ENCODE data around the gene UNC13D.
"Not testable (repeated sequence)": the region's sequence is repeated elsewhere in the genome, so short reads cannot be mapped to it uniquely, and the experiment has no call there.

Gene UNC13D

GRCh38 chr17:75875182-75875939, 31.2 kb upstream of the UNC13D start:
- no peak for DNase-seq (ENCODE audit: low read depth)
- no peak overlapping the region for H3K4me3 ChIP-seq (ENCODE audit: low read depth, low read length)

DNA sequence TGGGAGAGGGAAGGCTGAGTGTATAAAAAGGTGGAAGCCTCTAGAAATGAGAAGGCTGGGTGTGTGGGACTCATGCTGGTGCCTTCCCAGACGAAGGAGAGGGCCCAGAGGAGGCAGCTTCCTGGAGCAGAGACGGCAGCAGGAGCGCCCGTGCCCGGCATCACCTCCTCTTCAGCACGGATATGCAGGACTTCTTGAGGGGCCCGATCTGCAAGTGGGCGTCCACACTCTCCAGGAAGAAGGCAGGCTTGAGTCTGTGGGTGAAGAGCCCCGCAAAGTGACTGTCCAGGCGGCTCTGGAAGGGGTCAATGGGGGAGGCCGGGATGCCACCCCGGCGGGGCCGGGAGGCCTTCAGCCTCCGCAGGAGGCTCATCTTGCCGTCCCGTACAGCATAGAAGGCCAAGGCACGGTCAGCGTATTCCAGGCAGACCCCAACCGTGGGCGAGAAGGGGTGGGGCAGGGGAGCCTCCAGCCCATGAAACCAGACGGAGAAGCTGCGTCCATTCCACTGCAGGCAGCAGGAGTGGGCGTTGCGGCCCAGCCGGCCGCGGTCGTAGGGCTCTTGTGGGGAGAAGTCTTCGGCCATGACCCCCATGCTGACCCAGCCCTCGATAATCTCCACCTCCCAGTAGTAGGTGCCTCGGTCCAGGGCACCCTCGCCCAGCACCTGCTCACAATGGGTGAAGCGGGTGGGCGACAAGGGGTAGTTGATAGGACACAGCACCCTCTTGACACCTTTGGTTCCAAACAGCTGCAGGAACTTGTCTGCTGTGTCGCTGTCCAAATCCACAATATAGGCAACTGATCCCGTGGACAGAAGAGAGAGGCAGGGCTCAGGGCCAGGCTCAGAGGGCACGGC, 30.3 kb upstream of the UNC13D start:
- H3K4me3 ChIP-seq (ENCODE audit: low read depth, low read length) = no peak overlapping the region

GRCh38 chr17:75873587-75874322, 29.6 kb upstream of the UNC13D start:
- H3K4me3 ChIP-seq (ENCODE audit: low read depth, low read length) = no peak overlapping the region

More for the DNA sequence above, 30.3 kb upstream of the UNC13D start:
- no peak for DNase-seq (ENCODE audit: low read depth)

DNA sequence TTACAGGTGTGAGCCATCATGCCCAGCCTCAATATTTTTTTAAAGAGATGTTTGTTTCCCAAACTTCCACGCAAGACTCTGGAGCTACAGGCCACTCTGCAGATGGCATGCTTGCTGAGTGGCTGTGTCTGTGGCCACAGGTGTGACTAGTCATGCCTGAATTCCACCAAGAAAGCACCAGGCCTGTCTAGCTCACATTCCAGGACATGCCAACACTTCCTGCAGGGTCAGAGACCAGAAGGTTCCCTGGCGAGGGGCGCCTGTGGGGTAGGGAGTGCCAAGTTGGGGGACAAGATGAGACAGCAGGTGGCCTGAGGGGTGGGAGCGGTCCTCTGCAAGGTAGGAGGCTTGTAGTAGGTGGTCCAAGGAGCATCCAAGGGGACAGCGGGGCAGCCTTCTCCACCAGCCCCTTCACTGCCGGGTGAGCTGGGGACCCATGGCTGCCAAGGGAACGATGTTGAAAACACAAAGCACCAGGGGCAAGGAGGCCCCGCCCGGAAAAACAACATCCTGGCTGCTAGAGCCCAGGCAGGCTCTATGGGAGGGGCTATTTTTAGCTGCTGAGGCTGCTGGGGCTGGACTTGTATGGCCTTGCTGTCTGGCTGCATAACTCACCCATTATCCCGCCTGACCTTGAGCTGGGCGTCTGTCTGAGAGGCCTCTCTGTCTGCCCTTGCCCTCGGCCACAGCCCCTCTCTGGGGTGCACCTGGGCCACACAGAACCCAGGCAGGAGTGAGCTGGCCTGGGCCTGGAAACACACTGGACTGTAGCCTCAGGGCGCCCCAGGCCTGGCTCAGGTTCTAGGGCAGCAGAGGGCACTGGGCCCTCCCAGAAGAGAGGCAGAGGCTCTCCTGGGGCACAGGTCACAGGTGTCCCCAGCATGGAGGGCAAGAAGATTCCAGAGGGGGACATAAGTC, 28.5 kb upstream of the UNC13D start:
- no peak overlapping the region for H3K4me3 ChIP-seq (ENCODE audit: low read depth, low read length)
- no peak for DNase-seq (ENCODE audit: low read depth)

More at GRCh38 chr17:75873587-75874322, 29.6 kb upstream of the UNC13D start:
- no peak for DNase-seq (ENCODE audit: low read depth)

DNA sequence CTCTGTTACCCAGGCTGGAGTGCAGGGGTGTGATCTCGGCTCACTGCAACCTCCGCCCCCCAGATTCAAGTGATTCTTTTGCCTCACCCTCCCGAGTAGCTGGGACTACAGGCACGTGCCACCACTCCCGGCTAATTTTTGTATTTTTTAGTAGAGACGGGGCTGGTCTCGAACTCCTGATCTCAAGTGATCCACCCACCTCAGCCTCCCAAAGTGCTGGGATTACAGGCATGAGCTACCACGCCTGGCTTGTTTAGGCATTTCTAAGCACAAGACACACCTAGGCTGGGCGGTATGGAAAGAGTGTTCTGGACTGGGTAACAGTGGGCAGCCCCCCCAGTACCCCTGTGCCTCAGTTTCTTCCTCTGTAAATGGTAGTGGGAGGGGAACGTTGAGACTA, 26.0 kb upstream of the UNC13D start:
- not testable (repeated sequence) for H3K4me3 ChIP-seq (ENCODE audit: low read depth, low read length); DNase-seq (ENCODE audit: low read depth)

DNA sequence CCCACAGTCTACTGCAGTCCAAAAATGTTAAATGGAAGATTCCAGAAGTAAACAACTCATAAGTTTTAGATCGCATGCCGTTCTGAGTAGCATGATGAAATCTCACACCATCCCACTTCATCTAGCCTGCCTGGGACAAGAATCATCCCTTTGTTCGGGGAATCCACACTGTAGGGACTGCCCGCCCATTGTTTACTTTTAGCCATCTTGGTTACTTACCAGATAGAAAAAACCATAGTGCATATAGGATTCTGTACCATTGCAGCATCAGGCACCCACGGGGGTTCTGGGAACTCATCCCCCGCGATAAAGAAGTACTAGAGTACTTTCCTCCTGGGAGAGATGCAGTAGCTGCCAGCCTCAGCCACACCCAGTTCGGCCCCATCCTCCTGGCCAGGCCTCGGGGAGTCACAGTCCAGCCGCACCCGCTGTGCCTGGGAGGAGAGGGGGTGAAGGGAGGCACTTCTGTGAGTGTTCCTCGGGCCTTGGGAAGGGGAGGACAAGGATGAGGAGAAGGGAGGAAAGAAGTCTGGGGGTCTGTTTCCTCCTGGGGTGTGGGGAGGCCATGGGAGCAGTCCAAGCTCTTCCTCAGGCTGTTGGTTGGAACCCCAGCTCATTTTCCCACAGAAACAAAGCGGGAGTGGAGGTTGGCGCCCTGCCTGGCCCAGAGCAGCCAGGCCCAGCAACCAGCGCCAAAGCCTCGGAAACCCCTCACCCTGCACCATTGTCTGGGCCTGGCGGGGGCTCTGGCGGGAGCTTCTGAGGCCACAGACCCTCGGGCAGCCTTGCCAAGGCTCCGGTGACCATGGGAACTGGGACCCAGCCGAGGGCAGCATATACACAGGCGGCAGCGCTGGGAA, 25.3 kb upstream of the UNC13D start:
- H3K4me3 ChIP-seq (ENCODE audit: low read depth, low read length) = no peak overlapping the region
- no peak for DNase-seq (ENCODE audit: low read depth)

- DNase-seq (ENCODE audit: low read depth); H3K4me3 ChIP-seq (ENCODE audit: low read depth, low read length): not testable (repeated sequence)
Measured at GRCh38 chr17:75868730-75869281, 24.6 kb upstream of the UNC13D start.

DNA sequence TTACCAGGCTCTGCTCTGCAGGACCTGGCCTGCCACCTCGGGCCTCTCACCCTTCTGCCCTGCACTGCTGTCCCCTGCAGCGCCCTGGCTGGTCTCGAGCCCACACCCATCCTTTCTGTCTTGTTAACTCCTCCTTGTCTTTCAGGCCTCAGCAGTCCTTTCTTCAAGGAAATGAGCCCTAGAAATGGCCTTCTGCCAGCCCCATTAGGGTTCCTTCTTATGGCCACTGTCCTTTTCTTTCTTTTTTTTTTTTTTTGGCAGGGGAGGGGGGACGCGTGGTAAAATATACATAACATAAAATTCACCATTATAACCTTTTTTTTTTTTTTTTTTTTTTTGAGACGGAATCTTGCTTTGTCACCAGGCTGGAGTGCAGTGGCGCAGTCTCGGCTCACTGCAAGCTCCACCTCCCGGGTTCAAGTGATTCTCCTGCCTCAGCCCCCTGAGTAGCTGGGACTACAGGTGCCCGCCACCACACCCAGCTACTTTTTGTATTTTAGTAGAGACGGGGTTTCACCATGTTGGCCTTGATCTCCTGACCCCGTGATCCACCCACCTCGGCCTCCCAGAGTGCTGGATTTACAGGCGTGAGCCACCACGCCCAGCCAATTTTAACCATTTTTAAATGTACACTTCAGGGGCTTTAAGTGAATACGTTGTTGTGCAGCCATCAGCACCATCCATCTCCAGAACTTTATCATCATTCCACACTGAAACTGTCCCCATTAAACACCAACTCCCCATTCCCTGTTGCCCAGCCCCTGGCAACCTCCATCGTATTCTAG, 21.4 kb upstream of the UNC13D start:
- not testable (repeated sequence) for DNase-seq (ENCODE audit: low read depth); H3K4me3 ChIP-seq (ENCODE audit: low read depth, low read length)

DNA sequence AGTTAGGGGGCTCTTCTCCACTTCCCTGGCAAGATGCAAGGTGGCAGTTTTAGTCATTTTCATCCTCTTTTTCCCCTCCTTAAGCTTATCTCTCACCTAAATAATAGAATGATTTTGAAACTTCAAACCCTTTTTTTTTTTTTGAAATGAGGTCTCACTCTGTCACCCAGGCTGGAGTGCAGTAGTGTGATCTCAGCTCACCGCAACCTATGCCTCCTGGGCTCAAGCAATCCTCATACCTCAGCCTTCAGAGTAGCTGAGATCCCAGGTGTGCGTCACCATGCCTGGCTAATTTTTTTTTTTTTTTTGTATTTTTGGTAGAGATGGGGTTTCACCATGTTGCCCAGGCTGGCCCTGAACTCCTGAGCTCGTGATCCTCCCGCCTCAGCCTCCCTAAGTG, 20.7 kb upstream of the UNC13D start:
- not testable (repeated sequence) for DNase-seq (ENCODE audit: low read depth); H3K4me3 ChIP-seq (ENCODE audit: low read depth, low read length)

GRCh38 chr17:75864448-75864871, 20.3 kb upstream of the UNC13D start:
- DNase-seq (ENCODE audit: low read depth) = peak; percentile 41
- no peak overlapping the region for H3K4me3 ChIP-seq (ENCODE audit: low read depth, low read length)

DNA sequence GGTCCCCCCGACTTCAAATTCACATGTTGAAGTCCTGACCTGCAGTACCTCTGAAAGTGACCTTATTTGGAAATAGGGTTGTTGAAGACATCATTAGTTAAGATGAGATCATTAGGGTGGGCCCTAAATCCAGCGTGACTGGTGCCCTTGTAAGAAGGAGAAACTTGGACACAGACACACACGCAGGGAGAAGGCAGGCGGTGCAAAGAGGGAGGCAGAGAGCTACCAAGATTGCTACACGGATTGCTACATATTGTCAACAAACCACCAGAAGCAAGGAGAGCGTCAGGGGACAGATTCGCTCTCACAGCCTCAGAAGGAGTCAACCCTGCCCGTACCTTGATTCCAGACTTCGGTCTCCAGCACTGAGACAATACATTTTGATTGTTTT, 17.7 kb upstream of the UNC13D start:
- no peak overlapping the region for H3K4me3 ChIP-seq (ENCODE audit: low read depth, low read length)
- DNase-seq (ENCODE audit: low read depth) = no peak

- H3K4me3 ChIP-seq (ENCODE audit: low read depth, low read length); DNase-seq (ENCODE audit: low read depth): not testable (repeated sequence)
Measured at GRCh38 chr17:75859358-75859757, 15.2 kb upstream of the UNC13D start.

DNA sequence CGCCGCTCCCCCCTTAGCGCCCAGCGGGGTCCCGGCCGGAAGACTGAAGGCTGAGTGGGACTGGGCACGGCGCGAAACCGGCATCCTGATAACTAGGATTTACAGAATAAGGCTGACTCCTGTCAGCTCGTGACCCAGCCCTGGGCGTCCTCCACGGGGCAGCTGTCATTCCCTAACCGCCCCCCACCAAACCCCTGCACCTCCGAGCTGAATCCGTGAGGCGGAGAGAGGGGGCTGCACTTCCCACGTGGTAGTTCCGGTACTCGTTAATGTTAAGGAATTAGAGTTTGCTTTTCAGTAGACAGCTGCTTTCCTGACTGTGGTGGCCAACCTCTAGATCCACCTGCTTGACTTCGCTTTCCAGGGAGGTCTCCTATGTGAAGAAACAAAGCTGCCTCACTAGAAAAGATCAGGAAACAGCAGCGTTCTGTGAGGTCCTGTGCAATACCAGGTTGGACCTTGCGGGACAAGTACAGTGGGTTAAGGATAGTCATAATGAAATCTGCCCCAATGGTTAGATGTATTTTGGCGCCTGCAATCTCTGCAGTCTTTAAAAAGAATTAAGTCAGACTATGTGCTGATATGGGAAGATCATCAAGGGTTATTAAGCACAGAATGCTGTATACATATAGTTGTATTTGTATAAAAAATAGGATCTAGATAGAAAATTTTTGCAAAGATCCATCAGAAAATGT, 12.0 kb upstream of the UNC13D start:
- no peak for DNase-seq (ENCODE audit: low read depth)
- peak overlapping the region; percentile 88 for H3K4me3 ChIP-seq (ENCODE audit: low read depth, low read length)

DNA sequence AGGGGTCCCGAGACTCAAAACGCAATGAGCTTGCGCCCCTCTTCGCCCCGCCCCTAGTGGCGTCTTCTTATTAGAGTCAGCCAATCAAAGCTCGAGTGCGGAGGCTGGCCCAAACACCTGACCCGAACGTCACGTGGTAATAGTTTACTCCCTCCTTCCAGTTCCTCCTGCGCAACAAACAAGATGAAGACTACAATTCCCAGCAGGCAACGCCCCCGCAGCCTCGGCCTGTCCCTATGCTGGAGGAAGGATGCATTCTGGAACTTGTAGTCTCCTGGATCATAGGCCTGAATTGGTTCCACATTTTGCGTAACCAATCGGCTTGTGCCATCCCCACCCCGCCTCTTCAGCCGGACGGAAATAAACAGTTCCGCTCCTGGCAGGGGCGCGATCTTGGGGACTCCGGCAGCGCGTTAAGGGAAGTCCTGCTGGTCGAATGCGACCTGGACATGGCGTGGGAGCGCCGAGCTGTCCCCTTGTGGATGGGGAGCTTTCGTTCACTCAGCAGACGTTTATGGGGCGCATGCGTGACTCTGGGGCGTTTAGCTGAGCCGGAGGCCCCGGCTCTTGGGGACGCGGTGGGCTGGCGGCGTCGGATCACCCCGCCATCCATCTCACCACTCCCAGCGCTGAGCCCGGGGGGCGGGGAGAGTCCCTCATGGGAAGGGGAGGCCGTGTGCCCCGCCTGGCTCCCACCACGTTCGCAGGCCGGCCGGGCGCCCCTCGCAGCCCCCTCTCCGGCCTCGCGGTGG, 11.3 kb upstream of the UNC13D start, which contains the start of gene WBP2:
Gene WBP2 (minus strand): TSS at position 26 of the 752 bp plus-strand sequence. CDS start 38 bp downstream, outside the sequence.
- peak; percentile 100 for DNase-seq (ENCODE audit: low read depth)
- H3K4me3 ChIP-seq (ENCODE audit: low read depth, low read length) = peak within 1 kb of the TSS; percentile 88

- DNase-seq (ENCODE audit: low read depth) = no peak
- peak overlapping the region; percentile 88 for H3K4me3 ChIP-seq (ENCODE audit: low read depth, low read length)
Measured at GRCh38 chr17:75854881-75855309, 10.7 kb upstream of the UNC13D start.

Data from skeletal muscle cell (primary cell).